ENCODE data around the gene ZNF672. TPM values are rescaled to one million over a fixed set of nuclear protein-coding genes. Genes with fewer than 3 reads are reported as not detected.
"Not testable (repeated sequence)": the region's sequence is repeated elsewhere in the genome, so short reads cannot be mapped to it uniquely, and the experiment has no call there.

The ZNF672 gene
- total RNA-seq, 2 donors from 2014 or later, result 55.3 to 59.1 TPM

GRCh38 chr1:248793592-248793991 lies 44.4 kb upstream of the ZNF672 start:
- Histone ChIP-seq H3K4me1 (no peaks in the 10 kb centered on the region), H3K9me3 (peaks cover 0 to 17% of the 10 kb centered on the region in 2 donors), H3K4me3 (no peak overlapping the region), H3K27ac (no peak overlapping the region), H3K27me3 (no peaks in the 10 kb centered on the region), H3K36me3 (no peaks in the 10 kb centered on the region)
- DNase-seq (ENCODE audit: low spot score), result no peak
- no peak for TF ChIP-seq CTCF (IDR thresholded peaks at IDR 0.05)

- H3K9me3 ChIP-seq, result peaks cover 0 to 17% of the 10 kb centered on the region in 2 donors
- not testable (repeated sequence) for H3K4me1 ChIP-seq; H3K4me3 ChIP-seq; H3K36me3 ChIP-seq; DNase-seq (ENCODE audit: low spot score); H3K27ac ChIP-seq; H3K27me3 ChIP-seq
These were observed 43.4 kb upstream of the ZNF672 start for GRCh38 chr1:248794663-248795062.

GRCh38 chr1:248798791-248799190 lies 39.2 kb upstream of the ZNF672 start:
- H3K9me3 ChIP-seq, result peaks cover 0 to 17% of the 10 kb centered on the region in 2 donors
- H3K4me1 ChIP-seq, result no peaks in the 10 kb centered on the region
- no peak for DNase-seq (ENCODE audit: low spot score)
- H3K4me3 ChIP-seq, result no peak overlapping the region
- TF ChIP-seq CTCF (IDR thresholded peaks at IDR 0.05), result no peak
- H3K27ac ChIP-seq, result no peak overlapping the region
- H3K36me3 ChIP-seq, result no peaks in the 10 kb centered on the region
- H3K27me3 ChIP-seq, result no peaks in the 10 kb centered on the region

- Histone ChIP-seq H3K27ac (no peak overlapping the region), H3K9me3 (peaks cover 0 to 2% of the 10 kb centered on the region in 2 donors), H3K4me1 (no peaks in the 10 kb centered on the region), H3K27me3 (no peaks in the 10 kb centered on the region), H3K36me3 (no peaks in the 10 kb centered on the region), H3K4me3 (no peak overlapping the region)
- no peak for DNase-seq (ENCODE audit: low spot score)
- no peak for TF ChIP-seq CTCF (IDR thresholded peaks at IDR 0.05)
These were observed 37.6 kb upstream of the ZNF672 start for GRCh38 chr1:248800459-248800858.

GRCh38 chr1:248802454-248802853 lies 35.6 kb upstream of the ZNF672 start:
- no peak overlapping the region for H3K4me3 ChIP-seq
- no peaks in the 10 kb centered on the region for H3K36me3 ChIP-seq
- TF ChIP-seq CTCF (IDR thresholded peaks at IDR 0.05), result no peak

GRCh38 chr1:248803501-248803900 lies 34.5 kb upstream of the ZNF672 start:
- H3K36me3 ChIP-seq; H3K4me1 ChIP-seq; H3K9me3 ChIP-seq; H3K27ac ChIP-seq; DNase-seq (ENCODE audit: low spot score); H3K4me3 ChIP-seq; H3K27me3 ChIP-seq: not testable (repeated sequence)

More at GRCh38 chr1:248802454-248802853, 35.6 kb upstream of the ZNF672 start:
- no peak overlapping the region for H3K27ac ChIP-seq
- no peaks in the 10 kb centered on the region for H3K27me3 ChIP-seq
- no peaks in the 10 kb centered on the region for H3K9me3 ChIP-seq
- no peak for DNase-seq (ENCODE audit: low spot score)
- H3K4me1 ChIP-seq, result no peaks in the 10 kb centered on the region

All from right atrium auricular region (tissue), 2 donors.